Naive thymus-derived CD8-positive, alpha-beta T cell (primary cell): Measurements from ENCODE around the gene PARPBP. TPM values are rescaled to one million over a fixed set of nuclear protein-coding genes. Genes with fewer than 3 reads are reported as not detected.
"Not testable (repeated sequence)": the region's sequence is repeated elsewhere in the genome, so short reads cannot be mapped to it uniquely, and the experiment has no call there.

ENCODE experiments used
- ATAC-seq, 2 donors: fragments of 150-1000 bp; cut with Tn5 transposase in 1 of 2; sonication (Bioruptor Pico), chemical (Tn5 transposase) in 1 of 2; 1 replicate in 1 of 2; 2 replicates in 1 of 2; pipeline ENCODE4 v1.10.0; 2021; ENCODE audit warnings: mild to moderate bottlenecking in 2 of 2, moderate library complexity in 2 of 2
- POLR2A ChIA-PET: fragments of 350-600 bp; sonication (Branson Sonifier 250); formaldehyde crosslinking; loops from one replicate; lab custom pipeline; 2021; ENCODE audit warnings: antibody characterized with exemption; lab: Charles Lee
- DNase-seq, 10 donors: peaks; one replicate each; pipeline versions ENCODE4 v3.0.0 to v3.0.0-alpha.2; 2020 to 2022
- H3K27ac Mint-ChIP-seq, 10 donors: one replicate each; pipeline ENCODE4 v1.8.0; 2020 to 2022; ENCODE audit warnings: mild to moderate bottlenecking in 10 of 10, mixed read lengths in 10 of 10, moderate library complexity in 4 of 10, inconsistent platforms in 1 of 10
- H3K27me3 Mint-ChIP-seq, 5 donors: one replicate each; pipeline ENCODE4 v1.8.0; 2021 to 2022; ENCODE audit warnings: mixed read lengths in 5 of 5
- H3K36me3 Mint-ChIP-seq, 3 donors: one replicate each; pipeline ENCODE4 v1.8.0; 2020 to 2022; ENCODE audit warnings: mixed read lengths in 3 of 3, mild to moderate bottlenecking in 2 of 3, inconsistent platforms in 1 of 3
- H3K4me1 Mint-ChIP-seq, 4 donors: one replicate each; pipeline ENCODE4 v1.8.0; 2021 to 2022; ENCODE audit warnings: mixed read lengths in 4 of 4
- H3K4me3 Mint-ChIP-seq, 10 donors: one replicate each; pipeline ENCODE4 v1.8.0; 2020 to 2022; ENCODE audit warnings: mild to moderate bottlenecking in 10 of 10, mixed read lengths in 10 of 10, moderate library complexity in 6 of 10, inconsistent platforms in 1 of 10
- H3K9me3 Mint-ChIP-seq, 9 donors: one replicate each; pipeline ENCODE4 v1.8.0; 2020 to 2022; ENCODE audit warnings: mixed read lengths in 9 of 9, mild to moderate bottlenecking in 3 of 9, inconsistent platforms in 1 of 9, moderate library complexity in 1 of 9
- polyA plus RNA-seq, 3 donors: library from polyadenylated mRNA; unstranded; fragments of 300-500 nt; fragmentation: Illumina TruSeq; gene quantifications; one replicate each; pipeline ENCODE4 v1.2.3, GENCODE V29; 2021
- total RNA-seq, 8 experiments: library from RNA in 2 of 8; stranded (reverse) in 2 of 8; gene quantifications; one replicate each; pipeline ENCODE4 v1.2.3 and lab custom pipeline; 2021 to 2026

The PARPBP gene
- total and polyA plus RNA-seq, 5 experiments from 2014 or later = 1.2 to 2.1 (median 1.8) TPM

DNA sequence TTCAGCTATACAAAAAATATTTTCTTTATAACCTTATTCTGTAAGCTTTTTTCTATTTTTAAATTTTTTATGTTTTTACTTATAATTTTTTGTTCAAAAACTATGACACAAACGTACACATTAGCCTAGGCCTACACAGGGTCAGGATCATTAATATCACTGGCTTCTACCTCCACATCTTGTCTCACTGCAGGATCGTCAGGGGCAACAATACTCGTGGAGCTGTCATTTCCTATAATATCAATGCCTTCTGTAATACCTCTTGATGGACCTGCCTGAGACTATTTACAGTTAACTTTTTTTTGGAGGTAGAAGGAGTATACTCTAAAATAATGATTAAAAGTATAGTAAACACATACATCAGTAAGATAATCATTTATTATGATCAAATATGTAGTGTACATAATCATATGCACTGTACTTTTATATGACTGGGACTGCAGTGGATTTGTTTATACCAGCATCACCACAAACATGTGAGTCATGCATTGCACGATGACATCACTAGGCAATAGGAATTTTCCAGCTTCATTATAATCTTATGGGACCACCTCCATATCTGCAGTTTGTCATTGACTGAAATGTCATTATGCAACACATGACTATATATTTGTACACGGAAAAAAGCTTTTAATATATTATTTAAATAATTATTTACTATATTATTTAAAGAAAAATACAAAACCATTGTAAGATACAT is 96.2 kb downstream of the PARPBP start:
- POLR2A ChIA-PET = interaction anchor here (0.5 kb wide), 1 partner anchor 202 kb away, joined by 7 read pairs; no protein-coding TSS in a partner anchor
- H3K9me3 Mint-ChIP-seq = peaks cover 0 to 5% (median 0%) of the 10 kb centered on the region in 9 donors
- no peaks in the 10 kb centered on the region for H3K36me3 Mint-ChIP-seq
- H3K27me3 Mint-ChIP-seq = peaks cover 0 to 1% (median 0%) of the 10 kb centered on the region in 5 donors
- H3K4me1 Mint-ChIP-seq = no peaks in the 10 kb centered on the region
- no peak overlapping the region for H3K27ac Mint-ChIP-seq
- DNase-seq (no peak), ATAC-seq (no peak)
- H3K4me3 Mint-ChIP-seq = no peak overlapping the region

DNA sequence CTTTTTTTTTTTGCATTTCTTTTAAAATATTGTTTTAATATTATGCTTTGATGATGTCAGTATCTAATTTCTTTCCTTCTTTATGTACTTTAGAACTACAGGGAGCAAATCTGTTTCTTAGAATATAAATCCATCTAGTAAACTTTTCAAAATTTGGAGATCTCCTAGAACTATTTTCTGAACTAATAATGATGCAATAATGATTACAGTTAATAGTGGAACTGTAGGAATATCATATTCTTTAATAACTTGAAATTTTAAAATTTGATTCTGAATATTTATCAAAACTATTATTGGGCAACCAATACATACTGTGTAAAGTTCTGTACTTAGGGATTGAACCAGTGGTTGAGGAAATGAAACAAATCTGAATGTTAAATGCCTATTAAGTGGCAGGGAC is 100.8 kb downstream of the PARPBP start:
- H3K27me3 Mint-ChIP-seq = peaks cover 0 to 1% (median 0%) of the 10 kb centered on the region in 5 donors
- POLR2A ChIA-PET = no interaction called here
- H3K36me3 Mint-ChIP-seq = no peaks in the 10 kb centered on the region
- DNase-seq (no peak), ATAC-seq (no peak)
- H3K4me1 Mint-ChIP-seq = no peaks in the 10 kb centered on the region
- no peak overlapping the region for H3K27ac Mint-ChIP-seq
- peaks cover 0 to 2% (median 0%) of the 10 kb centered on the region in 9 donors for H3K9me3 Mint-ChIP-seq
- no peak overlapping the region for H3K4me3 Mint-ChIP-seq

DNA sequence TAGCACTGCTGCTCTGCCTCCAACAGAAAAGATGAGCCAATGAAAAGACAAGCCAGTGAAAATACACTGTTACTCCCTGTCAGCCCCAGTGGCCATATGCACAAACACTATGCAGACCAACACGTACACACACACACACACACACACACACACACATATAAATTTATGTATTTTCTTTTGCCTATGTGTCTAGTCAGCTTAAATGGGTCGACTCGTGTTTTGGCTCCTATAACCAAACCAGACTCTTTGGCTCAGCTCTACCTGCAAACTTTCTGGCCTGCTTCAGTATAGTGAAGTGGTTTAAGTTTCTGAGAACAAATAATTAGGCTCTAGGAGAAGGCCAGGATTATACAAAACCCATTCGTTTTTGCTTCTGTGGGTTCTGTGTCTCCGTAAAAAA is 108.0 kb downstream of the PARPBP start:
- Mint-ChIP-seq H3K4me3 (no peak overlapping the region), H3K27me3 (peaks cover 1 to 23% (median 6%) of the 10 kb centered on the region in 5 donors), H3K27ac (no peak overlapping the region), H3K36me3 (no peaks in the 10 kb centered on the region), H3K4me1 (no peaks in the 10 kb centered on the region), H3K9me3 (peaks cover 0 to 2% (median 0%) of the 10 kb centered on the region in 9 donors)
- POLR2A ChIA-PET = no interaction called here
- ATAC-seq (no peak), DNase-seq (no peak)

DNA sequence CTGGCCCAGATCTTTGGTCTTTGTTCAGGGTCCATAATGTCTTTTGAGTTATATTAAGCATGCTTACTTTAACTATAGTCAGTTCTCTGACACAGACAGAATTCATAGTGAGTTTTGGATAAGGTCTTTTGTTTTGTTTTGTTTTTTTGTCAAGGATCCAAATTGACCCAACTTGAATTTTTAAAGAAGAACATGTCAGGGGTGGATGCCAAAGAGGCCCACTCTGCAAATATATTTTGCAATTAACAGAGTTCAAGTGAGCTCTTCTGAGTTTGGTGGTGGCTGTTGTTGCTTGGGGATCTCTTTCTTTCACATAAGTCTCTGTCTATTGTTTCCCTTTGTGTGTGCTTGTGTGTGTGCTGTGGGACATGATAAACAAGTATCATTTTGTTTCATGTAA is 112.1 kb downstream of the PARPBP start:
- H3K9me3 Mint-ChIP-seq = no peaks in the 10 kb centered on the region

DNA sequence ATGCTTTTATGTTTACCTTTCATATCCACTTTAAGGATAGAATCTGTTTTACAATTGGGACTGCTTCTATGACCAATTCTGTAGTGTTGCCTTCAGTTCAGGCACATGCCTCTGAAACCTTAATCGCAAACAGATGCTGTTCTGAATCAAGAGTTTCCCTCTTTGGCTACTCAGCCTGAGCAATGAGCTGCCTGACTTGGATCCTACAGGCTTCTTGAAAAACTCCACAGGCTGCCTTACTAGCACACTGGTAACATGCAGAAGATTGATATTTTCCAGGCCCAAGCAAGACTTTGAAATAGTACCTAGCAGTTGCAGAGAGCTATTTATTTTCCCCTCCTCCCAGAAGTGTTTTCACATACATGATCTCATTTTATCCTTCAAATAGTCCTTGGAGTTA is 112.5 kb downstream of the PARPBP start:
- Mint-ChIP-seq H3K9me3 (peaks cover 0 to under 1% (median 0%) of the 10 kb centered on the region in 9 donors), H3K4me3 (no peak overlapping the region), H3K27me3 (peaks cover 3 to 27% (median 8%) of the 10 kb centered on the region in 5 donors), H3K4me1 (no peaks in the 10 kb centered on the region), H3K36me3 (peaks cover 0 to under 1% (median 0%) of the 10 kb centered on the region in 3 donors), H3K27ac (no peak overlapping the region)
- POLR2A ChIA-PET = no interaction called here
- no peak for ATAC-seq
- DNase-seq = no peak

More for the DNA sequence above, 112.1 kb downstream of the PARPBP start:
- H3K27ac Mint-ChIP-seq = no peak overlapping the region
- no peaks in the 10 kb centered on the region for H3K36me3 Mint-ChIP-seq
- DNase-seq (no peak), ATAC-seq (no peak)
- no peaks in the 10 kb centered on the region for H3K4me1 Mint-ChIP-seq
- POLR2A ChIA-PET = no interaction called here
- peaks cover 3 to 23% (median 8%) of the 10 kb centered on the region in 5 donors for H3K27me3 Mint-ChIP-seq
- no peak overlapping the region for H3K4me3 Mint-ChIP-seq

DNA sequence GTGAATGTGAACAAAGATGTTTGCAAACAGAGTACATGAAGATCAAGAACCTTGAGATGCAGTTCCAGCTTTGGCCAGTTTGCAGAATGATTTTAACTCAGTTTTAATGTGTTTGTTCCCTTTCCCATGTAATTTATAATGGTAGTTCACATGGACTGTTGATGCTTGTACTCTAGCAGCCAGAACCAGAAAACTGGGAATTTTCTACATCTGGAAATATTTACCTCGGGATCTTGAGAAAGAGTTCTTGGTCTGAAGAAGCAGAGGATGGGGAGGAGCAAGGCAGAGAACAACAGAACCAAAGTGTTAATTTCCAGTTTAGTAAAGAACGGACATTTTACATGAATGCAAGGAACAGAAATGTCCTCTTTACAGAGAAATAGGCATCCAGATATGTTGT is 114.6 kb downstream of the PARPBP start:
- Mint-ChIP-seq H3K9me3 (peaks cover 0 to 21% (median 2%) of the 10 kb centered on the region in 9 donors), H3K4me3 (no peak overlapping the region), H3K27me3 (peaks cover 5 to 26% (median 8%) of the 10 kb centered on the region in 5 donors), H3K27ac (no peak overlapping the region), H3K36me3 (peaks cover 0 to 12% (median 0%) of the 10 kb centered on the region in 3 donors), H3K4me1 (no peaks in the 10 kb centered on the region)
- DNase-seq (no peak), ATAC-seq (no peak)
- POLR2A ChIA-PET = no interaction called here

- POLR2A ChIA-PET, ATAC-seq, H3K4me3 Mint-ChIP-seq, H3K27me3 Mint-ChIP-seq, DNase-seq, H3K27ac Mint-ChIP-seq, H3K4me1 Mint-ChIP-seq: not testable (repeated sequence)
- Mint-ChIP-seq H3K36me3 (peaks cover 0 to 16% (median 0%) of the 10 kb centered on the region in 3 donors), H3K9me3 (peaks cover 0 to 50% (median 11%) of the 10 kb centered on the region in 9 donors)
These were observed 120.9 kb downstream of the PARPBP start for GRCh38 chr12:102240859-102241258.

Other genes starting within 250 kb of the PARPBP start
- gene DRAM1, start 242.6 kb upstream of the PARPBP start, total RNA-seq = 1 to 10 TPM; 1.6 to 3.3 TPM
- gene DRAM1, start 242.6 kb upstream of the PARPBP start, polyA plus RNA-seq = 1 to 10 TPM; 1.2 to 1.8 (median 1.5) TPM
- gene WASHC3, start 58.2 kb upstream of the PARPBP start, total RNA-seq = 10 to 100 TPM; 54.3 to 57.0 TPM
- gene WASHC3, start 58.2 kb upstream of the PARPBP start, polyA plus RNA-seq = 10 to 100 TPM; 89.3 to 97.2 (median 93.4) TPM
- gene NUP37, start 69 bp upstream of the PARPBP start, total RNA-seq = 10 to 100 TPM; 20.4 to 20.5 TPM
- 10 to 100 TPM; 23.0 to 34.4 (median 23.8) TPM for gene NUP37, start 69 bp upstream of the PARPBP start, polyA plus RNA-seq
- not detected for gene PMCH, start 77.7 kb downstream of the PARPBP start, total RNA-seq
- not detected for gene PMCH, start 77.7 kb downstream of the PARPBP start, polyA plus RNA-seq